MCF 10A (cell line): Measurements from ENCODE around the gene SRGAP3. TPM values are rescaled to one million over a fixed set of nuclear protein-coding genes. Genes with fewer than 3 reads are reported as not detected.

ENCODE experiments used
- BruUV-seq: library from RNA; stranded (reverse); fragments of 400-500 nt; replicated peaks from 2 replicates; lab custom pipeline; 2021; lab: Mats Ljungman, UMichigan
- CTCF ChIA-PET: fragments of 300-600 bp; sonication (Branson Sonifier 250); formaldehyde crosslinking; extraction: SDS; loops from one replicate; lab custom pipeline; 2021; ENCODE audit warnings: antibody characterized with exemption, inconsistent platforms; lab: Yijun Ruan, JAX
- POLR2A ChIA-PET: fragments of 300-600, 350-650 bp; sonication (Branson Sonifier 250); formaldehyde crosslinking; extraction: SDS; loops from one replicate; lab custom pipeline; 2020; ENCODE audit warnings: antibody characterized with exemption, inconsistent platforms; lab: Yijun Ruan, JAX
- DNase-seq: peaks from one replicate; pipeline ENCODE4 v3.0.0-alpha.2; 2018; ENCODE audit not compliant: unreplicated experiment
- H3K27ac Mint-ChIP-seq: one replicate; pipeline ENCODE4 v1.8.0; 2022; ENCODE audit warnings: mild to moderate bottlenecking, low read depth, mixed read lengths; ENCODE audit not compliant: unreplicated experiment
- H3K27me3 Mint-ChIP-seq: one replicate; pipeline ENCODE4 v1.8.0; 2022; ENCODE audit warnings: mixed read lengths; ENCODE audit not compliant: insufficient read depth, unreplicated experiment
- H3K36me3 Mint-ChIP-seq: one replicate; pipeline ENCODE4 v1.8.0; 2022; ENCODE audit warnings: mild to moderate bottlenecking, moderate library complexity, mixed read lengths; ENCODE audit not compliant: insufficient read depth, unreplicated experiment
- H3K4me1 Mint-ChIP-seq: one replicate; pipeline ENCODE4 v1.8.0; 2022; ENCODE audit warnings: mixed read lengths; ENCODE audit not compliant: insufficient read depth, unreplicated experiment
- H3K4me3 Mint-ChIP-seq: one replicate; pipeline ENCODE4 v1.8.0; 2022; ENCODE audit warnings: mild to moderate bottlenecking, moderate library complexity, mixed read lengths; ENCODE audit not compliant: unreplicated experiment
- H3K9me3 Mint-ChIP-seq: one replicate; pipeline ENCODE4 v1.8.0; 2022; ENCODE audit warnings: mixed read lengths; ENCODE audit not compliant: unreplicated experiment
- CTCF ChIP-seq: fragments of 200-600 bp; IDR thresholded peaks from one replicate; pipeline ENCODE4 v1.8.0; 2022; ENCODE audit warnings: antibody characterized with exemption, mild to moderate bottlenecking; ENCODE audit not compliant: unreplicated experiment
- intact Hi-C: fragments of 100-400 bp; cut with micrococcal nuclease; formaldehyde crosslinking; loops from 2 replicates; pipeline ENCODE4 v1.14.1; 2022
- total RNA-seq: library from RNA; stranded (reverse); gene quantifications from 2 replicates; pipeline ENCODE4 v1.2.3, GENCODE V29; 2022

Gene SRGAP3
- total RNA-seq, 1 experiment from 2014 or later, result 19.8 TPM

GRCh38 chr3:9000041-9000440 is 249.4 kb downstream of the SRGAP3 start:
- Mint-ChIP-seq H3K27me3 (no peaks in the 10 kb centered on the region), H3K4me1 (no peaks in the 10 kb centered on the region), H3K36me3 (peaks cover 16% of the 10 kb centered on the region), H3K4me3 (no peak overlapping the region), H3K9me3 (no peaks in the 10 kb centered on the region), H3K27ac (no peak overlapping the region)
- BruUV-seq, result no TSS peak
- no peak for DNase-seq
- intact Hi-C loops, result no loop called here
- no peak for TF ChIP-seq CTCF
- ChIA-PET CTCF (interaction anchor here (0.5 to 2.7 kb wide), 5 partner anchors 12 to 302 kb away, joined by 3 to 21 read pairs (median 5); partner anchors contain the start of gene SRGAP3), POLR2A (interaction anchor here (1.2 kb wide), 1 partner anchor 11 kb away, joined by 3 read pairs; no protein-coding TSS in a partner anchor)

GRCh38 chr3:8997151-8997550 is 252.3 kb downstream of the SRGAP3 start:
- no TSS peak for BruUV-seq
- DNase-seq, result no peak
- POLR2A ChIA-PET, result no interaction called here
- intact Hi-C loops, result no loop called here
- no peaks in the 10 kb centered on the region for H3K27me3 Mint-ChIP-seq
- H3K4me3 Mint-ChIP-seq, result no peak overlapping the region
- no peak overlapping the region for H3K27ac Mint-ChIP-seq
- TF ChIP-seq CTCF, result no peak
- CTCF ChIA-PET, result interaction anchor here (0.6 to 12.7 kb wide), 3 partner anchors 154 to 1879 kb away, joined by 3 to 167 read pairs (median 4); no protein-coding TSS in a partner anchor
- no peaks in the 10 kb centered on the region for H3K9me3 Mint-ChIP-seq
- H3K4me1 Mint-ChIP-seq, result no peaks in the 10 kb centered on the region
- H3K36me3 Mint-ChIP-seq, result peaks cover 11% of the 10 kb centered on the region

- Mint-ChIP-seq H3K27me3 (no peaks in the 10 kb centered on the region), H3K36me3 (peaks cover 9% of the 10 kb centered on the region), H3K4me1 (no peaks in the 10 kb centered on the region), H3K4me3 (no peak overlapping the region), H3K9me3 (no peaks in the 10 kb centered on the region), H3K27ac (no peak overlapping the region)
- TF ChIP-seq CTCF, result no peak
- intact Hi-C loops, result no loop called here
- no TSS peak for BruUV-seq
- ChIA-PET CTCF (interaction anchor here (0.6 to 12.7 kb wide), 2 partner anchors 305 to 1879 kb away, joined by 3 to 167 read pairs; no protein-coding TSS in a partner anchor), POLR2A (no interaction called here)
- no peak for DNase-seq
Measured at GRCh38 chr3:8996681-8997121, 252.7 kb downstream of the SRGAP3 start.

GRCh38 chr3:8996216-8996615 is 253.2 kb downstream of the SRGAP3 start:
- intact Hi-C loops, result no loop called here
- ChIA-PET CTCF (interaction anchor here (1.6 to 12.7 kb wide), 2 partner anchors 9 to 305 kb away, joined by 5 to 167 read pairs; no protein-coding TSS in a partner anchor), POLR2A (no interaction called here)

More at GRCh38 chr3:8996216-8996615, 253.2 kb downstream of the SRGAP3 start:
- BruUV-seq, result no TSS peak
- H3K9me3 Mint-ChIP-seq, result no peaks in the 10 kb centered on the region
- no peak for TF ChIP-seq CTCF
- H3K4me3 Mint-ChIP-seq, result no peak overlapping the region
- no peak for DNase-seq
- H3K27ac Mint-ChIP-seq, result no peak overlapping the region
- H3K4me1 Mint-ChIP-seq, result no peaks in the 10 kb centered on the region
- peaks cover 9% of the 10 kb centered on the region for H3K36me3 Mint-ChIP-seq
- no peaks in the 10 kb centered on the region for H3K27me3 Mint-ChIP-seq
